ENCODE measurements around the gene ATP6V1E1.

DNA sequence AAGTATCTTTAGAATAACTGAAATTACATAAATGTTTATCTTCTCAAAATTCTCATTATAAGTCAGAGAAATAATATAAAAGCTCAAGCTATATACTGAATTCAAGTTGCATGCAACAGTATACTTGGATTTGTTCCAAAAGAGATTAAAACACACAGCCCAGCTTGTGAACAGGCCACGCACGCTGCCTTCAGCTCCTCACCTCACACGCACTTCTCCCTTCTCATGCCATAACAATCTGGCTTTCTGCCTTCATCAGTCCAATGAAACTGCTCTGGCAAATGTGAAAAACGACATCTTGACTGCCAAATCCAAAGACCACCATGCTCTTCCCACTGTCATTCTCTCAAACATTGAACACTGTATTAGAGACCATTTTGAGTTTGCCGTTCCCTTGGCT is 22.1 kb downstream of the ATP6V1E1 start:
- TF ChIP-seq CTCF (conservative IDR thresholded peaks at IDR 0.05; ENCODE audit: low read depth, low read length) (no peak), EZH2 (IDR thresholded peaks at IDR 0.05; ENCODE audit: borderline replicate concordance, low read depth, low read length, poor library complexity, severe bottlenecking) (no peak)
